Measurements from ENCODE around the gene KCNJ8.

DNA sequence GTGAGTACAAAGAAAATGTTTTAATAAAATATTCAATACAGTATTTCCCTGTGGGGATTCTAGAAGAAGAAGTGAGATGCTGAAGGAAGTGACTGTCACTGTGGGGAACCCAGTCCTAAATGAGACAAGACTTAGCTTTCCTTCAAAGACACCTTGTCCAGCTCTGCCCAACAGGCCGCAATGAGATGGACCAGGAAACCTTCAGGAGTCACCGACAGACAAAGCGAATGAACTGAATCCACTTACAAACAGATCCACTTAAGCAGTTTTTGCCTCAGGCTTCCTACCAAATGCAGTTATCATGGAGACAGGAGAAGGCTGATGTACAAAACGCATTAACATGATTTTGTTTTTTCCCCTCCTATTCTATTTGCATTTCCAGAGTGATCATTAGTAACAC, 9.6 kb downstream of the KCNJ8 start:
- no peak for TF ChIP-seq CTCF (IDR thresholded peaks at IDR 0.05)
- TF ChIP-seq POLR2AphosphoS5 (IDR thresholded peaks at IDR 0.05; ENCODE audit: low read depth, low read length), result no peak
- no peak for TF ChIP-seq SIN3A (IDR thresholded peaks at IDR 0.05; ENCODE audit: borderline replicate concordance, insufficient read depth, low read depth, low read length)
- TF ChIP-seq REST (IDR thresholded peaks at IDR 0.05; ENCODE audit: insufficient read depth in 1 of 2, low read depth in 2 of 2, low read length in 1 of 2), result no peak
